Osteoblast (primary cell): Measurements from ENCODE around the gene GCGR. TPM values are rescaled to one million over a fixed set of nuclear protein-coding genes. Genes with fewer than 3 reads are reported as not detected.

Experiments
- DNase-seq: peaks from one replicate; pipeline ENCODE4 v3.0.0; 2011; ENCODE audit warnings: low spot score, mixed read lengths; ENCODE audit not compliant: insufficient read length; ENCODE audit errors: missing footprints
- H2AFZ ChIP-seq: 2 replicates; pipeline ENCODE4 v1.6.0; 2011; ENCODE audit warnings: mild to moderate bottlenecking, low read length
- H3K27ac ChIP-seq: 2 replicates; pipeline ENCODE4 v1.5.1; 2011; ENCODE audit warnings: mild to moderate bottlenecking, low read depth, low read length, moderate library complexity
- H3K27me3 ChIP-seq: 2 replicates; pipeline ENCODE4 v1.6.0; 2012; ENCODE audit warnings: mild to moderate bottlenecking, control low read depth, inconsistent platforms, low read length, moderate library complexity; ENCODE audit not compliant: insufficient read depth
- H3K36me3 ChIP-seq: 2 replicates; pipeline ENCODE4 v1.5.1; 2011; ENCODE audit warnings: mild to moderate bottlenecking, low read length, control low read depth, moderate library complexity; ENCODE audit not compliant: insufficient read depth
- H3K4me1 ChIP-seq: 2 replicates; pipeline ENCODE4 v1.5.1; 2011; ENCODE audit warnings: mild to moderate bottlenecking, low read length, control low read depth, moderate library complexity; ENCODE audit not compliant: insufficient read depth
- H3K4me2 ChIP-seq: 2 replicates; pipeline ENCODE4 v1.6.0; 2011; ENCODE audit warnings: mild to moderate bottlenecking, low read length; ENCODE audit not compliant: insufficient read depth
- H3K4me3 ChIP-seq: fragments of 200-600 bp; sonication (generic); 3 replicates; pipeline ENCODE4 v1.5.1; 2012; ENCODE audit warnings: mild to moderate bottlenecking, low read length, inconsistent platforms; ENCODE audit not compliant: insufficient read depth
- H3K79me2 ChIP-seq: 2 replicates; pipeline ENCODE4 v1.6.0; 2012; ENCODE audit warnings: mild to moderate bottlenecking, low read length, control low read depth, inconsistent platforms; ENCODE audit not compliant: insufficient read depth
- H3K9me3 ChIP-seq: 2 replicates; pipeline ENCODE4 v1.5.1; 2011; ENCODE audit warnings: low read depth, low read length, control low read depth
- H4K20me1 ChIP-seq: 2 replicates; pipeline ENCODE4 v1.6.0; 2012; ENCODE audit warnings: mild to moderate bottlenecking, low read length, control low read depth; ENCODE audit not compliant: insufficient read depth
- total RNA-seq: library from RNA; depleted of rRNA; stranded (reverse); fragments of >200 nt; gene quantifications from 2 replicates; pipeline ENCODE4 v1.2.3, GENCODE V29; 2012
- TF ChIP-seq, protein P1 (sequence below): IDR thresholded peaks from 2 replicates; pipeline ENCODE4 v1.5.1; 2011; ENCODE audit warnings: mild to moderate bottlenecking, low read depth, low read length, moderate library complexity; ENCODE audit errors: extremely low read depth

Gene GCGR
- total RNA-seq, 1 donor = under 0.01 TPM

DNA sequence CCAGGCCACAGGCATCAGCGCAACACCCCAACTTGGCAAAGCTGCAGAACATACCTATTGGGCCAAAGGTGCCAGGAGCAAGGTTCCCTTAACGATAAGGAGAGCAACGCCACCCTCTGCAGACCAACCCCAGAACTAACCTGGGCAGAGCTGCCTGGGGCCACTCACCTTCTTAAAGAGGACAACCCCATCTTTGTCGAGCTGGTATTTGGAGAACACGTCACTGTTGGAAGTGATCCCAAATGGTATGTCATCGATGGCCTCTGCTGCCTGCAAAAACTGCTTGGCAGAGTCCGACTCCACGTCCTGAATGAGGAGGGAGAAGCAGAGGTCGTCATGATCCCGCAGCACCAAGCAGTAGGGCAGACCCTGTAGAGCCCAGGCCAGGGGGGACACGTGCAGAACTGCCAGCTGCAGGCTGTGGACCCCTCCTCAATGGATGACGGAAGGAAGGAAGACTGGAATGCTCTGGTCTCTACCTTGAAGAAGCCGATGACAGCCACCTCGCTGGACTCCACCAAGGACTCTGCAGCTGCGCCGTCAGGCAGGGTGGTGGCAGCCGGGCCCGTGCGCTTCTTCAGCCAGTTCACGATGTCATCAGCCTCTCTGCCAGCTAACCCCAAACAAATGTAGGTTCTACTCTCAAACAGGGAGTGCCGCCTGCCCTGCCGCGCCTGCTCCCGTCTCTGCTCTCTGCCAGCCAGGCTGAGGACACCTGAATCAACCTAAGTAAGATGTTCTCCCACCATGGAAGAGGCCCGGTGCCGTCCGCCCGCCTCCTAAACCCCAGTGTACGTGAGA, 51.2 kb downstream of the GCGR start:
- Histone ChIP-seq H3K79me2 (peaks cover 89% of the 10 kb centered on the region), H4K20me1 (peaks cover 71% of the 10 kb centered on the region), H3K27me3 (no peaks in the 10 kb centered on the region), H3K27ac (peak overlapping the region; percentile 28), H3K9me3 (no peaks in the 10 kb centered on the region), H3K36me3 (peaks cover 72% of the 10 kb centered on the region), H3K4me3 (no peak overlapping the region), H3K4me2 (no peak overlapping the region), H3K4me1 (peaks cover 16% of the 10 kb centered on the region), H2AFZ (no peak overlapping the region)
- peak; percentile 73 for DNase-seq
- TF ChIP-seq, protein P1, sequence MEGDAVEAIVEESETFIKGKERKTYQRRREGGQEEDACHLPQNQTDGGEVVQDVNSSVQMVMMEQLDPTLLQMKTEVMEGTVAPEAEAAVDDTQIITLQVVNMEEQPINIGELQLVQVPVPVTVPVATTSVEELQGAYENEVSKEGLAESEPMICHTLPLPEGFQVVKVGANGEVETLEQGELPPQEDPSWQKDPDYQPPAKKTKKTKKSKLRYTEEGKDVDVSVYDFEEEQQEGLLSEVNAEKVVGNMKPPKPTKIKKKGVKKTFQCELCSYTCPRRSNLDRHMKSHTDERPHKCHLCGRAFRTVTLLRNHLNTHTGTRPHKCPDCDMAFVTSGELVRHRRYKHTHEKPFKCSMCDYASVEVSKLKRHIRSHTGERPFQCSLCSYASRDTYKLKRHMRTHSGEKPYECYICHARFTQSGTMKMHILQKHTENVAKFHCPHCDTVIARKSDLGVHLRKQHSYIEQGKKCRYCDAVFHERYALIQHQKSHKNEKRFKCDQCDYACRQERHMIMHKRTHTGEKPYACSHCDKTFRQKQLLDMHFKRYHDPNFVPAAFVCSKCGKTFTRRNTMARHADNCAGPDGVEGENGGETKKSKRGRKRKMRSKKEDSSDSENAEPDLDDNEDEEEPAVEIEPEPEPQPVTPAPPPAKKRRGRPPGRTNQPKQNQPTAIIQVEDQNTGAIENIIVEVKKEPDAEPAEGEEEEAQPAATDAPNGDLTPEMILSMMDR = no peak

DNA sequence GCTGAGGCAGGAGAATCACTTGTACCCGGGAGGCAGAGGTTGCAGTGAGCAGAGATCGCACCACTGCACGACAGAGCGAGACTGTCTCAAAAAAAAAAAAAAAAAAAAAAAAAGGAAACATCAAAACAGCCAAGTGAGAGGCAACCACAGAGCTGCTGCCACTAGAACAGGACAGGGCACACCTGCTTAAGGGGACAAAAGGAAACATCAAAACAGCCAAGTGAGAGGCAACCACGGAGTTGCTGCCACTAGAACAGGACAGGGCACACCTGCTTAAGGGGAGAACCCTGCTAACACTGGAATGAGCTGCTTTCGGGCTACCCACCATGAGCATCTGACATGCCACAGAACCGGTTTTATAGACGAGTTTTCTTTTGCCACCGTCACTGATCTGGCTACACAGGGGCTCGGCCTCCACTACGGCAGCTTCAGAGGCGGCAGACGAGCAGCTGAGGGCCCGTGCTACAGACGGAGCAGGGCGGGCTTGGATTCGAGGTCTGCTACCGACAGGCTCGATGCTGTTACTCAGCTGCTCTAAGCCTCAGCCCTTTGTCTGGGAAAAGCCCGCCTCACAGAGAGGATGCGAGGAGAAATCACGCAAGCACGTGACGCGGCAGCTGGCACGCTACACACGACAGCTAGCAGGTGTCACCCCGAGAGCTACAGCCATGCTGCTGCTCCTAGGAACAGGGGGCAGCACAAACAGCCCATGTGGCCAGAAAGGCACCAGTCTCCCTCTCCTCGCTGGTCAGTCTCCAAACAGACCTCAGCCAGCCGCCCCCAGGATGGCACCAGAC, 54.4 kb downstream of the GCGR start:
- peaks cover 57% of the 10 kb centered on the region for H3K36me3 ChIP-seq
- peak overlapping the region; percentile 72 for H3K27ac ChIP-seq
- TF ChIP-seq, protein P1 = no peak
- peaks cover 89% of the 10 kb centered on the region for H3K79me2 ChIP-seq
- peak overlapping the region; percentile 98 for H3K4me2 ChIP-seq
- H2AFZ ChIP-seq = no peak overlapping the region
- DNase-seq = peak; percentile 76
- H4K20me1 ChIP-seq = peaks cover 52% of the 10 kb centered on the region
- peaks cover 30% of the 10 kb centered on the region for H3K4me1 ChIP-seq
- no peaks in the 10 kb centered on the region for H3K9me3 ChIP-seq
- H3K4me3 ChIP-seq = peak overlapping the region; percentile 84
- no peaks in the 10 kb centered on the region for H3K27me3 ChIP-seq

DNA sequence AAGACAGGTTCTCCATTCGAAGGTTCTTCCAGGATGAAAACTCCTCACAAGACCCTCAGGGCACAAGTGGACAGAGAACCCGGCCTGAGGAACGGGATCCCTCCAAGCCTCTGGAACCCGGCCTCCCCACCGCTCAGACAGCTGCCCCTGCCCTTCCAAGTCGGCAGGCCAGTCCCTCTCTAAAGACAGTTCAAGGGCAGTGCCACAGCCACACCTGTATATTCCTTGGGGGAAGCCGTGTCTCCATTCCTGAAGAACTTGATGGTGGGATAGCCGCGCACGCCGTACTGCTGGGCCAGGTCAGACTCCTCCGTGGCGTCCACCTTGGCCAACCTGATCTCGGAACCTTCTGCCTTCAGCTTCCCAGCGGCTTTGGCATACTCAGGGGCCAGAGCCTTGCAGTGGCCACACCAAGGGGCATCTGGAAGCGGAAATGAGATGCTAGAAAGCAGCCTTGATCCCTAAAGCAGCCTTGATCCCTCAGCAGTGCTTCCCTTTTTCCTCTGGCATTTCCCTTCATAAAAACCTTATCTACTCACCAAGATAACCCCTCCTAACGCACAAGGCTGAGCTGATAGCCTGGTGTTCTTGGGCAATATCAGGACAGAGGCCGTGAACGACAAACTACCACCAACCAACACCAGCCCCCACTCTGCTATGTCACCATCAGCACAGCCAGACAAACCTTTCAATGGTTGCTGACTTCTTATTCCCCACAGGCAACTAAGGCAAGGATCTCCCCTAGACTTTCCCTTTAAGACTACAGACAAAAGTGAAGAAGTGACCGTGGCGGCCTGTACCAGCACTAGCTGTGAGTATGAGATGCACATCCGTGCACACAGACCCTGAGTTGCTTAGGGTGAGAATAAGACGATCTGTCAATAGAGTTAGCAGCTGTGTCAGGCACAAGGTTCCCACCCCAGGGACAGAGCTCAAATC, 55.3 kb downstream of the GCGR start:
- H3K79me2 ChIP-seq = peaks cover 89% of the 10 kb centered on the region
- no peaks in the 10 kb centered on the region for H3K9me3 ChIP-seq
- no peaks in the 10 kb centered on the region for H3K27me3 ChIP-seq
- peak; percentile 86 for DNase-seq
- TF ChIP-seq, protein P1 = no peak
- peak overlapping the region; percentile 84 for H3K4me3 ChIP-seq
- no peak overlapping the region for H2AFZ ChIP-seq
- peaks cover 47% of the 10 kb centered on the region for H4K20me1 ChIP-seq
- H3K4me2 ChIP-seq = peak overlapping the region; percentile 98
- peaks cover 31% of the 10 kb centered on the region for H3K4me1 ChIP-seq
- peaks cover 59% of the 10 kb centered on the region for H3K36me3 ChIP-seq
- H3K27ac ChIP-seq = peak overlapping the region; percentile 72
